G401 (cell line): Measurements from ENCODE around the gene DAGLB. TPM values are rescaled to one million over a fixed set of nuclear protein-coding genes. Genes with fewer than 3 reads are reported as not detected.
"Not testable (repeated sequence)": the region's sequence is repeated elsewhere in the genome, so short reads cannot be mapped to it uniquely, and the experiment has no call there.

Experiments used
- DNase-seq: peaks from one replicate; pipeline ENCODE4 v3.0.0-alpha.2; 2015; ENCODE audit warnings: low spot score
- in situ Hi-C: cut with HindIII; loops from 2 replicates; pipeline ENCODE4 v1.10.0; 2016; ENCODE audit warnings: low sequenced_read_pairs, mixed read lengths
- total RNA-seq: library from RNA; depleted of rRNA; stranded (reverse); fragments of >200 nt; shearing (Covaris generic); gene quantifications from 2 replicates; pipeline ENCODE4 v1.2.3, GENCODE V29; 2014

DAGLB gene
- total RNA-seq, 1 experiment from 2014 or later, result 8.7 TPM

DNA sequence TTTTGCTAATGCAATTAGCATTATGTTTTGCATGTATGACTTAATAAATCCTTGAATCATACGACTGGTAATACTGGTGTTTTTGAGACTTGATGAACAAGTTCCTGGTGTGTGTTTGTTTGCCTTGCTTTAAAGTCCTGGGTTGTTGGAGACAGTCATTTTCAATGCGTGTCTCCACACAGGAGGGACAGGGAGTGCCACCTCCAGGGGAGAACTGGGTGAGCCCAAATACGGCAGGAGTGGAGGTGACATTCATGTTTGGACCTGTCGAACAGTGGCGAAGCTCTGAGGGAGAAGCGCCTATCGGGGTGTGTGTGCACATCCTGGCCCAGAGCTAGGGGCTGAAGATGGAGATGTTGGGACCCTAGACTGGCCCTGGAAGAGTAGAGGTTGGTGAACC, 43.8 kb downstream of the DAGLB start:
- in situ Hi-C loops, result no loop called here
- no peak for DNase-seq

- no peak for DNase-seq
- in situ Hi-C loops, result no loop called here
Measured at GRCh38 chr7:6402741-6403140, 45.0 kb downstream of the DAGLB start.

DNA sequence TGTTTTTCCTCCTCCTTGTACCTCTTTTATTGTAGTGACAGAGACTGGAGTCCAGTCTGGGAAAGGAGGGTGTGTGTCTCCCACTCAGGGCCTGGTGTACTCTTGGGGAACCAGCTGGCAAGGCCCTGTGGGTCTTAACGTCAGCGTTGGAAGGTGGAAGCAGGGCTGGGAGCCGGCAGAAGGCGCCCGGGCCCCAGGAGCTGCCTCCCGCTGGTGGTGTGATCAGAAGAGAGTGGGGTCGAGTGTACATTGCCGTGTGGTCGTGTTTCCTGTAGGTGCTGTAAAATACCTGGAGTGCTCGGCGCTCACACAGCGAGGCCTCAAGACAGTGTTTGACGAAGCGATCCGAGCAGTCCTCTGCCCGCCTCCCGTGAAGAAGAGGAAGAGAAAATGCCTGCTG, 45.7 kb downstream of the DAGLB start:
- DNase-seq, result no peak
- in situ Hi-C loops, result no loop called here

DNA sequence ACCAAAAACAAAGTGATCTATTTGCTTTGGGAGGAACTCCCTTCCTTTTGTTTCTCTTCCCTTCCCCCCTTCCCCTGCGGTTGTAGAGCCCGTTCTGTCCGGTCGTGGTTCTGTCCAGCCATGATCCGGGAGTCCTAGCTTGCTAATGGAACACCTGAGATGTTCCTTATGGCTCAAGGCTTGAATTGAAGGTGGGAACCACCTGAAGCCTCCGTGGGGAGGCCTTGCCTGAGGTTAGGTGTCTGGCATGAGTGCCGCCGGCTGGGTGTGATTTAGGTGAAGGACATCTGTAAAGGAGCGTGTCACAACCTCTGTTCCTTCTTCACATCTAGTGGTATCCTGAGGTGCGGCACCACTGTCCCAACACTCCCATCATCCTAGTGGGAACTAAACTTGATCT, 46.2 kb downstream of the DAGLB start:
- DNase-seq, result no peak
- in situ Hi-C loops, result no loop called here

GRCh38 chr7:6400243-6401105, 47.3 kb downstream of the DAGLB start:
- in situ Hi-C loops, DNase-seq: not testable (repeated sequence)

- no peak for DNase-seq
- in situ Hi-C loops, result no loop called here
Measured at GRCh38 chr7:6399351-6399750, 48.4 kb downstream of the DAGLB start.

- DNase-seq, result no peak
- in situ Hi-C loops, result no loop called here
Measured at GRCh38 chr7:6398943-6399342, 48.8 kb downstream of the DAGLB start.

GRCh38 chr7:6397759-6398495, 49.8 kb downstream of the DAGLB start:
- in situ Hi-C loops, DNase-seq: not testable (repeated sequence)

- peak; percentile 87 for DNase-seq
- in situ Hi-C loops, result no loop called here
Measured at GRCh38 chr7:6395898-6396595, 51.7 kb downstream of the DAGLB start.

- DNase-seq, result no peak
- in situ Hi-C loops, result no loop called here
Measured at GRCh38 chr7:6394114-6394513, 53.6 kb downstream of the DAGLB start.

GRCh38 chr7:6393667-6394056, 54.1 kb downstream of the DAGLB start:
- in situ Hi-C loops, result no loop called here
- DNase-seq, result no peak

DNA sequence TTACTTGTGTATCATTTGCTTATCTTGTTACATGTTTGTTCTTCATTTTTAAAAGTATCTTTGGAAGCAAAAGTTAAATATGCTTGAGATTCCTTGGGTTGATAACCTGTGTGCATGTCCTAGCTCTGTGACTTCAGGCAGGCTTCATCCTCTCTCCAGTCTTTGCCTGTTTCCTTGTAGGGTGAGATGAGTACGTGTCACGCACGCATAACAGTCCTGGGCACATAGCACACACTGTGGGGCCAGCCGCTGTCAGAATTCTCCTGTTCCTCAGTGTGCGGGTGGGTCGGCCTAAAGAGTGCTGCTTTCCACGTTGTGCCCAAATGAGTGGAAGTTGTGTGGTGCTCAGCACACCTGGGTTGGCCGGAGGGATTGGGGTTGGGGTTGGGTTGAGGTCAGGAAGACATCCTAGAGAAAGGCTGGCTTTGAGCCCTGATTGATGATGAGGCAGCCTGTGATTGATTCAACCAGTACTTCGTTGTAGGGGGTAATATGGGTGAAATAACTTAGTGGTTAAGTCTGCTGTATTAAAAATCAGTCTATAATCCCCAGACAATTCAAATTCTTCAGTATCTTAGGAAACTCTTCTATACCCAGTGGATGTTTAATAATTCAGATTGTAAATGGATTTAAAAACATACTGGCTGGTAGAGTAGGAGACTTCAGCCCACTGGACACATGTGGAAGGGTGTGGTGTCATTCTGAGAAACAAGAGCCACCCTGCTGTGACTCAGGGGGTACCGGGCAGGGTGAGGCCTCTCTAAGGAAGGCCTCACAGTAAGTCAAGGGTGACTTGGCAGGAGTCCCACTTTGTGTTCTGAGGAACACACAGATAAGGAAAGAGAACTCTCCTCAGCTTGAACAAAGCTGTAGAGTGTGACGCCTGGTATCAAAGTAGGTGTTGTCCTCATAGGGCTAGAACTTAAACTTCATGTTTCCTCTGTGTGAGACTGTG, 54.8 kb downstream of the DAGLB start:
- DNase-seq, result no peak
- in situ Hi-C loops, result no loop called here

GRCh38 chr7:6389728-6390127, 58.0 kb downstream of the DAGLB start:
- DNase-seq, result no peak
- in situ Hi-C loops, result no loop called here

- in situ Hi-C loops, result no loop called here
- DNase-seq, result no peak
Measured at GRCh38 chr7:6387734-6388294, 59.9 kb downstream of the DAGLB start.

DNA sequence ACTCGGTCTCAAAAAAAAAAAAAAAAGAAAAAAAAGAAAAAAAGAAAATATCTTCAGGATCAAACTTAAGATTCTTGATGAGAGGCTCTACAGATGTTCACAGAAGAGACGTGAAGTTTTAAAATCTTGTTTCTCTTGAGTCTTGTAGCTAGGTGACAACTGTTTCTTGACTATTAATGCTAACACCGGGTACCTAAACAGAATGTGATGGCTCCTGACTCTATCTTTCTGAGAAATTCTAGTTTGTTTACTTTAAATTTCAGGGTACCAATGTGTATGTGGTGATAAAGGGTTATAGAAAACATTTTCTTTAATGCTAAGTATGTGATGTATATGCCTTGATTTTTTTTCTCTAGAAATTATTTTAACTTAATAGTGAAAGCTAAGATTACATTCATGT, 61.0 kb downstream of the DAGLB start:
- in situ Hi-C loops, result no loop called here
- DNase-seq, result no peak

GRCh38 chr7:6385909-6386560, 61.7 kb downstream of the DAGLB start:
- in situ Hi-C loops, result no loop called here
- DNase-seq, result no peak

DNA sequence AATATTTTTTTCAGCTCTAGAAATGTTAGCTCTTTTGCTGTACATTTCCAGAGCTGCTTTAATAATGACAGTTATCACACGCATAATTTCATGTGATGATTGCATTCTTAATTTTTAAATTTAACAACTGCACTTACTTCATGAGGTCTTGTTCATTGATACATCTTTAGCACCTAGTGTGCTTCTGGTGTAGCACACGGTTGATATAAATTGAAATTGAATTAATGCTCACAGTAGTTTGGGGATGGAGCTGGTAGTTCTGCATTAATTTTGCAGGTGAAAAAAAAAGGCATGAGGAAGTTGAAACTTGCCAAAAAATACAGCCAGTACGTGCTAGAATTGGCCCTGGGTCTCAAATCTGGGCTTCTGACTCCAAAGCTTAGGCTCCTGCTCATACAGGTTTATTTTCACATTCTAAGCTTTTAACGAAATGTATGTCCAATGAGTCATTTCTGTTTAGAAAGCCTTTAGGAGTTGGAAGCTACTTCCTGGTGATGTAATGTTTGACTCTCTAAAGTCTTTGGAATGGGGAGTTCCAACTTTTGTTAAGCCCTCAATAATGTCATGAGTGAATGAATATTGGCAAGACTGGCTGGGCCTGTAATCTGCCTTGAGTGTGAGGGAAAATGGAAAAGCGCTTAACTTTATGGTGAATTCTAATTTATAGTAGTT, 62.5 kb downstream of the DAGLB start:
- no peak for DNase-seq
- in situ Hi-C loops, result no loop called here

DNA sequence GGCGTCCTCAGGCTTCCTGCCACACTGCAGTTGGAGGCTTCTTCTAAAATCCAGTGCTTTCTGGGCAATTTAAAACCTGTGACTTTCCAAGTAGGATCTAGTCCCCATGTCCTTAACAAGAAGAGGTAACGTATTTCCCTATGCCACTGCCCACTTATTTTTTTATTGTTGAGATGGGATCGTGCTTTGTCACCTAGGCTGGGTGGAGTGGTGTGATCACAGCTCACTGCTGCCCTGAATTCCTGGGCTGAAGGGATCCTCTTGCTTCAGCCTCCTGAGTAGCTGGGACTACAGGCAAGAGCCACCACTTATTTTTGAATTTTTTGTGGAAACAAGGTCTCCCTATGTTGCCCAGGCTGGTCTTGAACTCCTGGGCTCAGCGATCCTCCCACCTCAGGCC, 63.4 kb downstream of the DAGLB start:
- in situ Hi-C loops, result no loop called here
- no peak for DNase-seq
